ENCODE measurements around the gene SLC25A13.

Gene SLC25A13

GRCh38 chr7:96122746-96123145 lies 199.2 kb downstream of the SLC25A13 start:
- TF ChIP-seq, protein P1, sequence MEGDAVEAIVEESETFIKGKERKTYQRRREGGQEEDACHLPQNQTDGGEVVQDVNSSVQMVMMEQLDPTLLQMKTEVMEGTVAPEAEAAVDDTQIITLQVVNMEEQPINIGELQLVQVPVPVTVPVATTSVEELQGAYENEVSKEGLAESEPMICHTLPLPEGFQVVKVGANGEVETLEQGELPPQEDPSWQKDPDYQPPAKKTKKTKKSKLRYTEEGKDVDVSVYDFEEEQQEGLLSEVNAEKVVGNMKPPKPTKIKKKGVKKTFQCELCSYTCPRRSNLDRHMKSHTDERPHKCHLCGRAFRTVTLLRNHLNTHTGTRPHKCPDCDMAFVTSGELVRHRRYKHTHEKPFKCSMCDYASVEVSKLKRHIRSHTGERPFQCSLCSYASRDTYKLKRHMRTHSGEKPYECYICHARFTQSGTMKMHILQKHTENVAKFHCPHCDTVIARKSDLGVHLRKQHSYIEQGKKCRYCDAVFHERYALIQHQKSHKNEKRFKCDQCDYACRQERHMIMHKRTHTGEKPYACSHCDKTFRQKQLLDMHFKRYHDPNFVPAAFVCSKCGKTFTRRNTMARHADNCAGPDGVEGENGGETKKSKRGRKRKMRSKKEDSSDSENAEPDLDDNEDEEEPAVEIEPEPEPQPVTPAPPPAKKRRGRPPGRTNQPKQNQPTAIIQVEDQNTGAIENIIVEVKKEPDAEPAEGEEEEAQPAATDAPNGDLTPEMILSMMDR (IDR thresholded peaks at IDR 0.05; ENCODE audit: insufficient read depth, missing control alignments), result no peak
- DNase-seq (ENCODE audit: insufficient read length, low spot score), result no peak
- FAIRE-seq, result no peak

- FAIRE-seq (no peak), DNase-seq (ENCODE audit: insufficient read length, low spot score) (no peak)
- TF ChIP-seq, protein P1 (IDR thresholded peaks at IDR 0.05; ENCODE audit: insufficient read depth, missing control alignments), result no peak
Measured at GRCh38 chr7:96121752-96122151, 200.1 kb downstream of the SLC25A13 start.

DNA sequence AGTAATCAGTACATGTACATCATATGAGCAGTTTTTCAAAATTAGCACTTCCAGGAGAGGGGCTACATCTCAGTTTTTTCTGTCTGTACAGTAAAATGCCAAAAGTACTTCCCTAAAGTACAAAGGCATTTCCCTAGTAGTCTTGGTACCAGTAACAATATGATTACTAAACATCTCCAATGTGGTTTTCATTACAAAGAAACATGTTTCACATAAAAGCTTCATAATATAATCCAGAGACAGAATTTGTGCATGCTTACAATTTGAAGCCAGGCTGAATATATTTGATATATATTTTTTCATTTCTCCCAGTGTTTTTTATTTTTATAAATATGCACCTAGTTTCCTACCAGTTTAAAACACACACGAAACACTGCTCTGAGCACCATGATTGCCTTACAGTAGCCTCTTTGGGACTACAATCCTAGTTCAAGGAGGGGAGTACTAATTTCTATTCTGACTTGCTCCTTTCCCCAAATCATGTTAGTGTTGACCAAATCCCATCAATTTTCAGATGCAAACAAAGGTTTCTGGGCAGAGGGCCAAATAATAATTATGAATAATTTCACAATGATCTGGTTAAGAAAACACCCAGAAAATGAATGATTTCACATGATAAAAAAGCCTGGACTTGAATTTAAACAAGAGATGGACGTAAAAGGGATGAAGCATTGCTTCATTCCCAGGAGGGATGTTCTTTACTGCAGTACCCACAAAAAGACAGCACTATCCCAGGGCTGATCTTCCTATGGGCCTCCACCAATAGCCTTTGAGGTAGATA lies 201.3 kb downstream of the SLC25A13 start:
- no peak for DNase-seq (ENCODE audit: insufficient read length, low spot score)
- FAIRE-seq, result no peak
- TF ChIP-seq, protein P1 (IDR thresholded peaks at IDR 0.05; ENCODE audit: insufficient read depth, missing control alignments), result no peak

DNA sequence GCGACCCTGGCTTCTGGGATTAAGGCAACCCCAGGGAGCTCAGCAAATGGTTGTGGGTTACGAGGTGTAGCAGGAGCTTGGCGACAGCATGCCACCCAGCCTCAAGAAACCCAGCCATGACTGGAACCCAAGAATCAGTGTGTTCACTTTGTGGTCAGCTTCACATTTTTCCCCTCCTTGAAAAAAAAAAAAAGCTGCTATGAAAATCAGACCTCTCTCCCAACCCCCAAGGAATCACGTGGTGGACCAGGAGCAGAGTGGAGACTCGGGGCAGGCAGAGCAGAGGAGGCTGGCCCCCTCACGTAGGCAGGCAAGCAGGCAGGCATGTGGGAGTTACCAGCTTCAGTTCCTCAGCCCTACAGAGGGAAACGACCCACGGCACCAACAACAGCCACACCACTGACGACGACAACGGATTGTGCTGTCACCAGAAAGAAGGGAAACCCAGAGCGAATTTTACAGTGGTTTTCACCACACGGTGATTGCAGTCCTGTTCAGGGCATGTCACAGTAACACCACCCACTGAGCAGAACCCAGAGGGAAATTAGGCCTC lies 203.4 kb downstream of the SLC25A13 start:
- FAIRE-seq, result no peak
- no peak for DNase-seq (ENCODE audit: insufficient read length, low spot score)
- TF ChIP-seq, protein P1 (IDR thresholded peaks at IDR 0.05; ENCODE audit: insufficient read depth, missing control alignments), result no peak

GRCh38 chr7:96116173-96116572 lies 205.7 kb downstream of the SLC25A13 start:
- TF ChIP-seq, protein P1 (IDR thresholded peaks at IDR 0.05; ENCODE audit: insufficient read depth, missing control alignments), result no peak
- FAIRE-seq, result no peak
- DNase-seq (ENCODE audit: insufficient read length, low spot score), result no peak

DNA sequence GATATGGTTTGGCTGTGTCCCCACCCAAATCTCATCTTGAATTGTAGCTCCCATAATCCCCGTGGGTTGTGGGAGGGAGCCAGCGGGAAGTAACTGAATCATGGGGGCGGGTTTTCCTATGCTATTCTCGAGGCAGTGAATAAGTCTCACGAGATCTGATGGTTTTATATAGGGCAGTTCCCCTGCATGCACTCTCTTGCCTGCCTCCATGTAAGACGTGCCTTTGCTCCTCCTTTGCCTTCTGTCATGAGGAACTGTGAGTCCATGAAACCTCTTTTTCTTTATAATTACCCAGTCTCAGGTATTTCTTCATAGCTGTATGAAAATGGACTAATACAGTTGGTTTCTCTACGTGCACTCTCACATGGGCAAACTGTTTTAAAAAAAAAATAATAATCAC lies 207.7 kb downstream of the SLC25A13 start:
- no peak for FAIRE-seq
- TF ChIP-seq, protein P1 (IDR thresholded peaks at IDR 0.05; ENCODE audit: insufficient read depth, missing control alignments), result no peak
- DNase-seq (ENCODE audit: insufficient read length, low spot score), result no peak

DNA sequence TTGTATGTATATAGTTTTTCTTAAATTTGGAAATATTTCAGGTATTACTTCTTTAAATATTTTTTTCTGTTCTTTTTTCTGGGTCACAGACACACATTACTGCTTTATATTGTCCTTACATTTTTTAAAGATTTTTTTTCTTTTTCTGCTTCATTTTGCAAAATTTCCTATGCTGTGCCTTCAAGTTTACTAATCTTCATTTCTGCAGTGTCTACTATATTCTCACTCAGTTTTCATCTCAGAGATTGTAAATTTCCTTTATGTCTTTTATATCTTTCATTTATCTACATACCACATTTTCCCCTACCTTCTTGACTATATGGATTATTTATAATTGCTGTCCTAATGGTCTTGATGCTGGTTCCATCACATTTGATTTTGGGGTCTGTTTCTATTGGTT lies 210.5 kb downstream of the SLC25A13 start:
- TF ChIP-seq, protein P1 (IDR thresholded peaks at IDR 0.05; ENCODE audit: insufficient read depth, missing control alignments), result no peak
- DNase-seq (ENCODE audit: insufficient read length, low spot score) (no peak), FAIRE-seq (no peak)

All from D721Med (cell line).